Stomach smooth muscle (tissue), 2 donors: ENCODE measurements around the gene CNKSR3.

Experiments
- H3K27ac ChIP-seq: one replicate; pipeline ENCODE4 v1.7.0; 2013; ENCODE audit warnings: mild to moderate bottlenecking, low read length, inconsistent platforms
- H3K27me3 ChIP-seq, 2 donors: one replicate each; pipeline ENCODE4 v1.7.0; 2013; ENCODE audit warnings: low read length in 2 of 2; ENCODE audit not compliant: insufficient read depth in 2 of 2, control insufficient read depth in 1 of 2
- H3K36me3 ChIP-seq, 2 donors: one replicate each; pipeline ENCODE4 v1.7.0; 2013; ENCODE audit warnings: low read length in 2 of 2; ENCODE audit not compliant: control insufficient read depth in 2 of 2, insufficient read depth in 2 of 2
- H3K4me1 ChIP-seq: one replicate; pipeline ENCODE4 v1.7.0; 2013; ENCODE audit warnings: low read length; ENCODE audit not compliant: control insufficient read depth, insufficient read depth
- H3K4me3 ChIP-seq, 2 donors: one replicate each; pipeline ENCODE4 v1.7.0; 2013; ENCODE audit warnings: low read length in 2 of 2
- H3K9ac ChIP-seq, 2 donors: one replicate each; pipeline ENCODE4 v1.7.0; 2013; ENCODE audit warnings: low read length in 2 of 2, mild to moderate bottlenecking in 1 of 2
- H3K9me3 ChIP-seq, 2 donors: one replicate each; pipeline ENCODE4 v1.7.0; 2013; ENCODE audit warnings: low read length in 2 of 2; ENCODE audit not compliant: control insufficient read depth in 2 of 2
- donor health status: healthy.
- donor health status: Pancreatic carcinoma.

CNKSR3 gene

GRCh38 chr6:154345811-154346210 lies 164.7 kb downstream of the CNKSR3 start:
- Histone ChIP-seq H3K27ac (no peak overlapping the region), H3K9ac (no peak overlapping the region), H3K9me3 (no peaks in the 10 kb centered on the region), H3K4me3 (no peak overlapping the region), H3K27me3 (no peaks in the 10 kb centered on the region), H3K4me1 (no peaks in the 10 kb centered on the region), H3K36me3 (no peaks in the 10 kb centered on the region)

GRCh38 chr6:154343473-154344308 lies 166.8 kb downstream of the CNKSR3 start:
- no peak overlapping the region for H3K27ac ChIP-seq
- H3K36me3 ChIP-seq: no peaks in the 10 kb centered on the region
- no peaks in the 10 kb centered on the region for H3K27me3 ChIP-seq
- H3K4me3 ChIP-seq: no peak overlapping the region
- H3K4me1 ChIP-seq: no peaks in the 10 kb centered on the region
- no peaks in the 10 kb centered on the region for H3K9me3 ChIP-seq
- no peak overlapping the region for H3K9ac ChIP-seq

DNA sequence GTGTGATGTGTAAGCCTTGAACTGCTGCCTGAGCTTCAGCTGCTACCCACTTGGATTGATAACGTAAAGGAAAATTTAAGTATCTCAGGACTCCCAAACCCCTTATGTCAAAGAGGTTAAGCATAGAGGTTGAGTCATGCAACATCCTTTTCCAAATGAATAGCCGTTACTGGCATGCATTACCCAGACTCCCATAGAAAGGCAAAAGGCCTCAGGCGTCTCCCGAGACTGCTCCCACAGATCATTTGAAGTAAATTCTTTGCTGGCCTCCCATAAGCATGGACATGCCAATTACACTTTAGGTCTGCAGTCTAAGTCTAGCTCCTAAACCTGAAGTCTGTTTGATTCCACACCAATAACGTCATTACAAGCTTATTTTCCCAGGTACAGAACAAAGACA lies 168.6 kb downstream of the CNKSR3 start:
- Histone ChIP-seq H3K9ac (no peak overlapping the region), H3K4me1 (no peaks in the 10 kb centered on the region), H3K36me3 (no peaks in the 10 kb centered on the region), H3K4me3 (no peak overlapping the region), H3K27me3 (no peaks in the 10 kb centered on the region), H3K27ac (no peak overlapping the region), H3K9me3 (no peaks in the 10 kb centered on the region)

DNA sequence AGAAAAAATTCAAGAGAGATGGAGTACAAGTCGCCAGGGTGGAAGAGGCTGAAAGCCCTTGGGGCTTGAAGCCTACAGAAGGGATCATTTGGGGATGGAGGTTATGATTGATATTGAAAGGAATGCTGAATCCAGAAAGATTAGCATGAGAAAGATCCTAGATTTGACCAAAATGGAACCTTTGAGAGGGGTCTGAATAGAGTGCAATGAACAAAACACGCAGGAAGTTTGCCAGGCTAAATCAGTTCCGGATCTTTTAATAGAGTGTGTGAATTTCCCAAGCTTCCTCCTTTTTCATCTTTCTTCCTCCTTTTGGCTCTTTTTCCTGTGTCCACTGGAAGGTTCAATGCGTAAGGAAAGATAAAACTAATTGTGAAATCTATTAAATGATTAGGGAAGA lies 169.1 kb downstream of the CNKSR3 start:
- Histone ChIP-seq H3K9me3 (peaks cover 0 to 2% of the 10 kb centered on the region in 2 donors), H3K4me3 (no peak overlapping the region), H3K4me1 (no peaks in the 10 kb centered on the region), H3K27me3 (no peaks in the 10 kb centered on the region), H3K36me3 (no peaks in the 10 kb centered on the region), H3K27ac (no peak overlapping the region), H3K9ac (no peak overlapping the region)
